Tibial nerve (tissue), 3 donors: ENCODE results near the gene ASS1.

Source experiments
- CTCF ChIP-seq, 5 experiments: fragments of 200-600 bp in 3 of 5; fragments of 450-650 bp in 2 of 5; sonication (generic) in 3 of 5; IDR thresholded peaks; one replicate each; pipeline ENCODE4 v1.5.1; 2016 to 2019; ENCODE audit warnings: antibody characterized with exemption in 5 of 5, mild to moderate bottlenecking in 3 of 5, moderate library complexity in 2 of 5
- POLR2A ChIP-seq, 2 donors: fragments of 450-650 bp; IDR thresholded peaks; one replicate each; pipeline ENCODE4 v1.6.1; 2017; ENCODE audit warnings: antibody characterized with exemption in 2 of 2, mild to moderate bottlenecking in 2 of 2, moderate library complexity in 2 of 2

- TF ChIP-seq CTCF (IDR thresholded peaks at IDR 0.05) (no peak), POLR2A (IDR thresholded peaks at IDR 0.05) (no peak)
Observed at GRCh38 chr9:130484362-130485072, 39.8 kb downstream of the ASS1 start.
